ENCODE data around the gene LIPK.
A peak's percentile ranks its signal among the peaks of the same experiment; 100 is the strongest.

The LIPK gene

GRCh38 chr10:88782222-88782621 lies 76.2 kb downstream of the LIPK start:
- DNase-seq (ENCODE audit: low spot score): no peak

DNA sequence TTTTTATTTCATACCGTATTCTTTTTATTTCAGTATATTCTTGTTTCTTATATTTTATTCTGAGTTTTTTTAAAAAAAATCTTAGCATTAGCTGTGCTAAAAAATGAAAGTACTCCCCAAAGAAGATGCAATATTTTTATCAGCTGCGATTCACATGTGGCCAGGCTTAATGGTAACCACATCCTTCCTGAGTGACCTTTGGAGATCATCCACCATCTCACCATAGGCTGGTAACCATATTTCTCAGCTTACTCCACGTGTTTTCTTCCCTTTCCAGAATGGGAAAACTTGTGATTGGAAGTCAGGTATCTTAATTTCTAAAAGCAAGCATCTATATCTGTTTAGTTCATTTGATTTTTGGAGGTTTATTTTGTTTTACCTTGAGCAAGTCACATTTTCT lies 77.7 kb downstream of the LIPK start:
- no peak for DNase-seq (ENCODE audit: low spot score)

DNA sequence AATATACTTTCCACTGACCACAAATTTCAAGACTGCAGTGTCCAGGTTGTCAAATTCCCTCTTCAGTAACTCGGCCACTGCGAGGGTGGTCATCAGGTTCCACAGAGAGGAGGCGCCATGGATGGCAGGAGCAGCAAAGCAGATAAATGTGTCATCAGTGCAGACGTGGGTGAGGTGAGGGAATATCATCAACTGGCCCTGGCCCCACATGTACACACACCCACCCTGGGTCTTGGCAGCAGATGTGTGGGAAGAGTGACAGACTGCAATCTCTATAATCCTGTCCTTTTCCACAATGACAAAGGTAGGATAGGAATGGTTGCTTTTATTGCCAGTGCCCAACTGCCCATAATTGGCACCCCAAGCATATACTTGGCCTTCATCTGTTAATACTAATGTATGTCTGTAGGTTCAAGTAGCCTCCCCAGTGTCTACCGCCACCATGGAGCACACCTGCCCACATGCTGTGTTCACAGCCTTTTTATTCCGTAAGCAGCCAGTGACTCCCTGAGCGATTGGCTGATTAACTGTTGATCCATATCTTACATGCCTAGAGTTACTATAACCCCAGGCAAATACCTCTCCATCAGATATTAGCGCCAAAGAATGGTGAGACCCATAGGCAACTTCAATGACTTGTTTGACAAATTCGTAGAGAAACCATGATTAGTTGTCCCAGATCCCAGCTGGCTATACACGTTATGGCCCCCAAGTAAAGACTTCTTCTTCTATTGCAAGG lies 80.2 kb downstream of the LIPK start:
- no peak for DNase-seq (ENCODE audit: low spot score)

DNA sequence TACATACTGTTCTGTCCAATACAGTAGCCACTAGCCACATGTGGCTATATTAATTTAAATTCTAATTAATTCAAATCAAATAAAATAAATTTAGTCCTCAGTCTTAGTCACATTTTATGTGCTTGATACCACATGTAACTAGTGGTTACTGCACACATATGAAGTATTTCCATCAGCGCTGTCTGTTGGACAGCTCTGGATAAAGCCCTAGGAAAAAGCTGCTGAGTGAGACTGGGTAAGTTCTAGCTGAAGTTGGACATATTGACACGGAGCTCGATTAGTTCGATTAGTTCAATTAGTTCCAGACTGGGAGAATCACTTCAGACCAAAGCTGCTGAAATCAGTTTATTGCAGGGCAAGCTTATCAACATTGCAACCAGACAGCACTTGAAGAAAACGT lies 81.4 kb downstream of the LIPK start:
- no peak for DNase-seq (ENCODE audit: low spot score)

- no peak for DNase-seq (ENCODE audit: low spot score)
Observed at GRCh38 chr10:88788924-88789323, 82.9 kb downstream of the LIPK start.

GRCh38 chr10:88791924-88792323 lies 85.9 kb downstream of the LIPK start:
- peak; percentile 51 for DNase-seq (ENCODE audit: low spot score)

DNA sequence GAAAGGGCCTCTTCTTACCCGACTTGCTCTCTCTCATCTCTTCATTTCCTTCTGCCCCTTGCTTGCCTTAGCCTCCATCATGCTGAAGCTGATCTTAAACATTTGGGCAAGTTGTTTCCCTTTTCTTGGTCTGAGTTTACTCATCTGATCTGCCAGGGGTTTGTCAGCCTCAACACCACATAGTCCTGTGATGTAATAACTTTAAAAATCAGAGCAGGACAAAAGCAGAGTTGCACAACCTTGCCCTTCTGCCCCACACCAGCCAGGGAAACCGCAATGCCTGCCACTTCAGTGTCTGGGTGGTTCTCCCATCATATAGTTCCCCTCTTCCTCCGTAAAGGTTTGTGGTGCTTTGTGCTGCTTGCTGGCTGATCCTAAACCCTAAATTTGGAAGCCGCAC lies 86.6 kb downstream of the LIPK start:
- DNase-seq (ENCODE audit: low spot score): no peak

- DNase-seq (ENCODE audit: low spot score): no peak
Observed at GRCh38 chr10:88793712-88794299, 87.8 kb downstream of the LIPK start.

GRCh38 chr10:88794731-88795130 lies 88.7 kb downstream of the LIPK start:
- no peak for DNase-seq (ENCODE audit: low spot score)

- DNase-seq (ENCODE audit: low spot score): peak; percentile 65
Observed at GRCh38 chr10:88800152-88801125, 94.4 kb downstream of the LIPK start.
